Spleen (tissue), 11 donors: ENCODE measurements around the gene MYLK2. TPM values are rescaled to one million over a fixed set of nuclear protein-coding genes. Genes with fewer than 3 reads are reported as not detected.

ENCODE experiments used
- DNase-seq: peaks from one replicate; pipeline ENCODE4 v3.0.0-alpha.2; 2020
- H3K27ac ChIP-seq, 8 donors: fragments of 200-600 bp; sonication (generic) in 7 of 8; 1 replicate in 4 of 8; 2 replicates in 4 of 8; pipeline versions ENCODE4 v1.5.0 to v1.8.0; 2016 to 2021; ENCODE audit warnings: inconsistent platforms in 4 of 8, mild to moderate bottlenecking in 4 of 8, moderate library complexity in 1 of 8
- H3K27me3 ChIP-seq, 7 donors: fragments of 200-600 bp; sonication (generic) in 6 of 7; replicated peaks in 1 of 7; 1 replicate in 4 of 7; 2 replicates in 3 of 7; pipeline versions ENCODE4 v1.5.0 to v1.8.0; 2016 to 2021; ENCODE audit warnings: inconsistent platforms in 3 of 7, mild to moderate bottlenecking in 1 of 7
- H3K36me3 ChIP-seq, 6 donors: fragments of 200-600 bp; sonication (generic) in 5 of 6; 1 replicate in 4 of 6; 2 replicates in 2 of 6; pipeline versions ENCODE4 v1.5.0 to v1.8.0; 2016 to 2021; ENCODE audit warnings: inconsistent platforms in 2 of 6
- H3K4me1 ChIP-seq, 6 donors: fragments of 200-600 bp; sonication (generic) in 5 of 6; 1 replicate in 3 of 6; 2 replicates in 3 of 6; pipeline versions ENCODE4 v1.5.0 to v1.8.0; 2016 to 2021; ENCODE audit warnings: inconsistent platforms in 3 of 6
- H3K4me3 ChIP-seq, 8 donors: fragments of 200-600 bp; sonication (generic) in 7 of 8; 1 replicate in 4 of 8; 2 replicates in 4 of 8; pipeline versions ENCODE4 v1.5.0 to v1.8.0; 2016 to 2021; ENCODE audit warnings: inconsistent platforms in 4 of 8, mild to moderate bottlenecking in 4 of 8, moderate library complexity in 2 of 8
- H3K9me3 ChIP-seq, 8 donors: fragments of 200-600 bp; sonication (generic) in 7 of 8; 1 replicate in 4 of 8; 2 replicates in 4 of 8; pipeline versions ENCODE4 v1.5.0 to v1.8.0; 2016 to 2021; ENCODE audit warnings: inconsistent platforms in 4 of 8
- CTCF ChIP-seq, 11 experiments: fragments of 200-600 bp in 7 of 11; fragments of 450-650 bp in 4 of 11; sonication (generic) in 4 of 11; IDR thresholded peaks in 8 of 11; conservative IDR thresholded peaks in 3 of 11; 1 replicate in 7 of 11; 2 replicates in 4 of 11; pipeline versions ENCODE4 v1.4.0 to v1.8.0; 2016 to 2021; ENCODE audit warnings: antibody characterized with exemption in 11 of 11, inconsistent platforms in 4 of 11, mild to moderate bottlenecking in 1 of 11
- POLR2A ChIP-seq, 3 donors: fragments of 450-650 bp; IDR thresholded peaks; one replicate each; pipeline ENCODE4 v1.5.1; 2017; ENCODE audit warnings: antibody characterized with exemption in 3 of 3, mild to moderate bottlenecking in 1 of 3
- POLR2AphosphoS5 ChIP-seq, 3 donors: sonication (generic); formaldehyde crosslinking; IDR thresholded peaks; one replicate each; pipeline ENCODE4 v1.5.1; 2017; ENCODE audit warnings: antibody characterized with exemption in 3 of 3
- WGBS, 5 donors: extraction: QIAGEN DNeasy Blood & Tissue Kit in 3 of 5; methylation state at CpG; one replicate each; pipeline versions ENCODE4 v1.1.5 to v1.1.7; 2013 to 2018; 5-methylcytosine and 5-hydroxymethylcytosine counted together
- intact Hi-C: fragments of 100-400 bp; cut with DNase I; formaldehyde crosslinking; loops from one replicate; pipeline ENCODE4 v1.15.0; 2023; ENCODE audit warnings: low total_unique reads
- polyA plus RNA-seq, 3 donors: library from polyadenylated mRNA; stranded (reverse); fragments of 200-250 nt; gene quantifications; one replicate each; pipeline ENCODE4 v1.2.1, GENCODE V29; 2013
- total RNA-seq, 7 donors: library from RNA; depleted of rRNA in 3 of 7; stranded (reverse); fragments of >200 nt in 3 of 7; fragmentation: NEBNext Ultra II Directional in 4 of 7; extraction: Animal tissue kit (Norgen Biotek cat#: 25700) in 4 of 7; gene quantifications; one replicate each; pipeline versions ENCODE4 v1.1.0 to v1.2.1, GENCODE V29; 2016 to 2021
- donor health status: healthy with polysubstance abuse.
- donor health status: DM: no; HTN: no; CAD: no; lungs with moderate emphysema.
- donor health status: DM: no; HTN: no; CAD: no.
- donor health status: Bipolar disorder and iron deficiency.
- donor health status: healthy.
- donor health status: DM: no; HTN: no; CAD: no.
- donor health status: DM: yes; HTN: yes; CAD: no.

The MYLK2 gene
- total and polyA plus RNA-seq, 10 donors: 0.97 to 3.4 (median 2.0) TPM

DNA sequence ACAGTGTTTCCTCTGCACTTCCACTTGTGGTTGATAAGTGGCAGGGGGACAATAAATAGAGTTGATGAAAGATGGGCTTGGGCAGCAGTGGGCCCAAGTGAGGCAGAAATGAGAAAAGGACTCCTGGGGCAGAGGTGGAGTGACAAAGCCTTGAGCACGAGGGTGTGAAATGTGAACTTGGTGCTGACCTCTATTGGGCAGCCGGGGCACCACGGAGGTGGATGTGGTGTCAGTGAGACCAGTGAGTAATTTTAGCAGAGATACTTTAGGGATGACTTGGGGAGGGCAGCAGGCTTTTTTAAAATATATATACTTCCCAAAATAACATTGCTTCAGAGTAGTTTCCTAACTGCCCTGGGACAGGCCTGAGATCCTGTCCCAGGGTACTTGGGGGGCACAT is 30.6 kb upstream of the MYLK2 start:
- Histone ChIP-seq H3K27ac (no peak overlapping the region), H3K27me3 (no peaks in the 10 kb centered on the region), H3K36me3 (peaks cover 0 to 98% (median 0%) of the 10 kb centered on the region in 6 donors), H3K4me3 (no peak overlapping the region), H3K4me1 (no peaks in the 10 kb centered on the region), H3K9me3 (no peaks in the 10 kb centered on the region)
- intact Hi-C loops: no loop called here
- TF ChIP-seq POLR2A (IDR thresholded peaks at IDR 0.05): no peak
- TF ChIP-seq POLR2AphosphoS5 (IDR thresholded peaks at IDR 0.05): no peak
- WGBS, 5 donors: 58 to 76% (median 68%) methylated on average over 3 of the region's 3 CpGs
- no peak for DNase-seq

DNA sequence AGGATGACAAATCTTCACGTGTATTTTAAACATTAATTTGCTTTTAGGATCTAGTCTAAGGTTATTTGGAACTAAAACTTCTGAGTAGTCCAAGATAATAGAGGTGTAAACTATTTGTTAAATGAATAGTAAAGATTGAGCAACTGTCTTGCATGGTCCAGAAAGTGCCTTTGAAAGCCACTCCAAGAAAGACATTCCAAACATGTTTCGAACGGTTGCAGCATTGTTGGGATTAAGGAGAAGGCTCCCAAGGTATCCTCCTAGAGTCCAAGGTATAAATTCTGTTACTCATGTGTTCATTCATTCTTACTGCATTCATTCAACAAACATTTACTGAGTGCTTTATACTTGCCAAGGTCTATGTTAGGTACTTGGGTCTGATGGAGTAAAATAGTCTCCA is 28.8 kb upstream of the MYLK2 start:
- no peak for DNase-seq
- H3K4me3 ChIP-seq: no peak overlapping the region
- no peak overlapping the region for H3K27ac ChIP-seq
- intact Hi-C loops: no loop called here
- TF ChIP-seq POLR2AphosphoS5 (IDR thresholded peaks at IDR 0.05) (no peak), POLR2A (IDR thresholded peaks at IDR 0.05) (no peak), CTCF (IDR thresholded peaks at IDR 0.05 in 8 of 11, conservative IDR thresholded peaks at IDR 0.05 in 3 of 11) (no peak)
- no peaks in the 10 kb centered on the region for H3K27me3 ChIP-seq
- no peaks in the 10 kb centered on the region for H3K9me3 ChIP-seq
- H3K36me3 ChIP-seq: peaks cover 0 to 98% (median 0%) of the 10 kb centered on the region in 6 donors
- WGBS, 5 donors: 92 to 97% (median 96%) methylated on average over 3 of the region's 3 CpGs
- no peaks in the 10 kb centered on the region for H3K4me1 ChIP-seq

DNA sequence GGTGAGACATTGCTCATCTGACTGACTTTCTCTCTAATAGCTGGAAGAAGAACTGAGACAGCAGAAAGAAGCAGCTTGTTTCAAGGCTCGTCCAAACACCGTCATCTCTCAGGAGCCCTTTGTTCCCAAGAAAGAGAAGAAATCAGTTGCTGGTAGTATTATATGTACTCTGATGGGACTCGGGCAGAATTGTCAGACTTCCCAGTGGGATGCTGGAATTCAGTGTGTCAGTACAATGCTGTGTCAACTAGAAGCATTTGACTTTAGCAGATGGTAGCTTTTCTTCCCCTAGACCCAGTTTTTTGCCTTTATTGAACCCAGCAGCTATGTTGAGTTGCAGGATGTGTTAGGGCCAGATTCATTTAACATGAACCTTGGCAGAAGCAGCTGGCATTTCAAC is 21.8 kb upstream of the MYLK2 start:
- H3K9me3 ChIP-seq: no peaks in the 10 kb centered on the region
- H3K4me3 ChIP-seq: no peak overlapping the region
- H3K27me3 ChIP-seq: no peaks in the 10 kb centered on the region
- no peak overlapping the region for H3K27ac ChIP-seq
- intact Hi-C loops: no loop called here
- H3K36me3 ChIP-seq: peaks cover 0 to 91% (median 0%) of the 10 kb centered on the region in 6 donors
- 87 to 100% (median 94%) methylated on average over 3 of the region's 3 CpGs for WGBS, 5 donors
- no peaks in the 10 kb centered on the region for H3K4me1 ChIP-seq
- TF ChIP-seq CTCF (IDR thresholded peaks at IDR 0.05 in 8 of 11, conservative IDR thresholded peaks at IDR 0.05 in 3 of 11) (no peak), POLR2AphosphoS5 (IDR thresholded peaks at IDR 0.05) (no peak), POLR2A (IDR thresholded peaks at IDR 0.05) (no peak)
- no peak for DNase-seq

- Histone ChIP-seq H3K4me3 (no peak overlapping the region), H3K27ac (no peak overlapping the region), H3K27me3 (no peaks in the 10 kb centered on the region), H3K4me1 (peaks cover 0 to 9% (median 4%) of the 10 kb centered on the region in 6 donors), H3K9me3 (no peaks in the 10 kb centered on the region), H3K36me3 (peaks cover 0 to 90% (median 0%) of the 10 kb centered on the region in 6 donors)
- TF ChIP-seq POLR2A (IDR thresholded peaks at IDR 0.05): no peak
- TF ChIP-seq CTCF (IDR thresholded peaks at IDR 0.05 in 8 of 11, conservative IDR thresholded peaks at IDR 0.05 in 3 of 11): no peak
- no peak for TF ChIP-seq POLR2AphosphoS5 (IDR thresholded peaks at IDR 0.05)
- 90 to 98% (median 94%) methylated on average over 7 of the region's 7 CpGs for WGBS, 5 donors
- intact Hi-C loops: no loop called here
- DNase-seq: no peak
Observed at GRCh38 chr20:31801508-31801907, 17.6 kb upstream of the MYLK2 start.
